Tracheal epithelial cell (primary cell): Measurements from ENCODE around the gene CGN. TPM values are rescaled to one million over a fixed set of nuclear protein-coding genes. Genes with fewer than 3 reads are reported as not detected.

ENCODE experiments used
- total RNA-seq: library from RNA; depleted of rRNA; stranded (reverse); fragments of >200 nt; gene quantifications from 2 replicates; pipeline ENCODE4 v1.2.1, GENCODE V29; 2014

CGN gene, protein sequence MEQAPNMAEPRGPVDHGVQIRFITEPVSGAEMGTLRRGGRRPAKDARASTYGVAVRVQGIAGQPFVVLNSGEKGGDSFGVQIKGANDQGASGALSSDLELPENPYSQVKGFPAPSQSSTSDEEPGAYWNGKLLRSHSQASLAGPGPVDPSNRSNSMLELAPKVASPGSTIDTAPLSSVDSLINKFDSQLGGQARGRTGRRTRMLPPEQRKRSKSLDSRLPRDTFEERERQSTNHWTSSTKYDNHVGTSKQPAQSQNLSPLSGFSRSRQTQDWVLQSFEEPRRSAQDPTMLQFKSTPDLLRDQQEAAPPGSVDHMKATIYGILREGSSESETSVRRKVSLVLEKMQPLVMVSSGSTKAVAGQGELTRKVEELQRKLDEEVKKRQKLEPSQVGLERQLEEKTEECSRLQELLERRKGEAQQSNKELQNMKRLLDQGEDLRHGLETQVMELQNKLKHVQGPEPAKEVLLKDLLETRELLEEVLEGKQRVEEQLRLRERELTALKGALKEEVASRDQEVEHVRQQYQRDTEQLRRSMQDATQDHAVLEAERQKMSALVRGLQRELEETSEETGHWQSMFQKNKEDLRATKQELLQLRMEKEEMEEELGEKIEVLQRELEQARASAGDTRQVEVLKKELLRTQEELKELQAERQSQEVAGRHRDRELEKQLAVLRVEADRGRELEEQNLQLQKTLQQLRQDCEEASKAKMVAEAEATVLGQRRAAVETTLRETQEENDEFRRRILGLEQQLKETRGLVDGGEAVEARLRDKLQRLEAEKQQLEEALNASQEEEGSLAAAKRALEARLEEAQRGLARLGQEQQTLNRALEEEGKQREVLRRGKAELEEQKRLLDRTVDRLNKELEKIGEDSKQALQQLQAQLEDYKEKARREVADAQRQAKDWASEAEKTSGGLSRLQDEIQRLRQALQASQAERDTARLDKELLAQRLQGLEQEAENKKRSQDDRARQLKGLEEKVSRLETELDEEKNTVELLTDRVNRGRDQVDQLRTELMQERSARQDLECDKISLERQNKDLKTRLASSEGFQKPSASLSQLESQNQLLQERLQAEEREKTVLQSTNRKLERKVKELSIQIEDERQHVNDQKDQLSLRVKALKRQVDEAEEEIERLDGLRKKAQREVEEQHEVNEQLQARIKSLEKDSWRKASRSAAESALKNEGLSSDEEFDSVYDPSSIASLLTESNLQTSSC
- total RNA-seq, result 3.4 and 4.6 TPM in 2 replicates

DNA sequence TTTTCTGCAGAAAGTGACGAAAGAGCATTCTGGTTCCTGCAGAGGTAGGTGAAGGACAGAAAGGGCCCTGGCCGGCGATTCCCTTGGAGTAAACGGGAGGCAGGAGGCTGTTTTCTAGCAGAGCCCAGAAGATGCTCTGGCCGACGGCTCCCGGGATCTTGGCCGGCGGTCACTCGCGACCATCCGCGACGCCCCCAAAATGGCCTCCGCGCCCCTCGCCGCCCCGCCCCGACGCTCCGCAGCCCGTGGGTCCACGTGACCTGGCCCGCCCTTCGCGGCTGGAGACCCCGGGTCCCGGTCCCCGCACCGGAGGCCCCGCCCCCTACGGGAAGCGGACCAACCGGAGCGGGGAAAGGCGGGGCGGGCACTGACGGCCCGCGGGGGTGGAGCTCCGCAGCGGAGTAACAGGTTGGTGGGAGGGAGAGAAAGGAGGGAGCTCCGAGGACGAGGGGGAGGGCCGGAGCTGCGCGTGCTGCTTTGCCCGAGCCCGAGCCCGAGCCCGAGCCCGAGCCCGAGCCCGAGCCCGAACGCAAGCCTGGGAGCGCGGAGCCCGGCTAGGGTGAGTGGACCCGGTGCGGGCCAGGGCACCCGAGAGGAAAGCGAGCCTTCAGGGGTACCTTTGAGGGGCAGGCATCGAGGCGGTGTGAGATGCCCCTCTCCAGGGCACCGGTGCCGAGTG lies at the start of gene CGN:
Gene CGN (plus strand): TSS at position 431 of the 679 bp plus-strand sequence. CDS start 7,133 bp downstream, outside the sequence.

DNA sequence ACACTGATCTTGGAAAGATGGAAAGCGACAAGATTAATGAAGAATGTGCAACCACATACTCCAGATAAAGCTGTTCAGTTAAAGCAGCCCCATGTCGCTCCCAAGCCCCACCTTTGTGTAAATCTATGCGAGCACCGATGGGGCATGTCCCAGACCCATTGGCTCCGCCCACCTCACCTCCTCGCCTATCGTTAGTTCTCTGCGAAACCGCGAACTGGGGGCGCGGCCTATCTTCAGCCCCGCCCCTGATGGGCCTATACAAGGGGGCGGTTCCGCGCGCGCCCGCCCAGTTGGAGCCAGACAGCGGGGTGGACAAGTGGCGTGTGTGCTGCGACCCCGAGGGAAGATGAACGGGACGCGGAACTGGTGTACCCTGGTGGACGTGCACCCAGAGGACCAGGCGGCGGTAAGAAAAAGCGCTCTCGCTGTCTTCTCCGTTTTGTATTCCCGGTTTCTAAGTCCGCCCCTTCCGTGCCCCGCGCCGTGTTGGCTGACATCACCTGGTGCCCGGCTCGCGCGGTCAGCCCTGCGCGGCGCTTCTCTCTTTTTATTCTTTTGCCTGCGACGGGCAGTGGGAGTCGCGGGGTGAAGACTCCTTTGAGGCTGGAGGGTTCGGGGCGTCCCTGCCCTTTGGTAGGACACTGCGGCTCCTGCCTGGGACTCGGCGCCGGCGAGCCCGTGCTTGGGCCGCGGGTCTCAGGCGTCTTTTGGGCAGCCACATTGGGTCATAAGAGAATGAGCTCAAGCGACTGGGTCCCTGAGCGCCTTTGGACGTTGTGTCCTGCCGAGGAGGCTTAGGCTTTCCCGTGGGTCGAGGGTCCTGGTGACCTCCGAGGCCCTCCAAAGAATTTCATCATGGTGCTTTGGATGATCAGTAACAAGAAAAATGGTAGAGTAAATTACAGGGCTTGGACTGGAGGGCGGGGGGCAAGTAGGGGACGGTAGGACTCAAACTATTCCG lies 29.1 kb downstream of the CGN start, which contains the start of gene TUFT1:
Gene TUFT1 (plus strand): TSS at position 289 of the 961 bp plus-strand sequence. CDS start 58 bp downstream, at position 347.

Other genes with a start within 250 kb of the CGN start
- 10.9 and 11.3 TPM in 2 replicates for gene ZNF687, start 229.1 kb upstream of the CGN start, total RNA-seq
- 22.0 and 28.0 TPM in 2 replicates for gene PI4KB, start 184.0 kb upstream of the CGN start, total RNA-seq
- gene RFX5, start 164.1 kb upstream of the CGN start, total RNA-seq, result 19.0 and 68.0 TPM in 2 replicates
- gene SELENBP1, start 138.7 kb upstream of the CGN start, total RNA-seq, result 3.6 and 8.5 TPM in 2 replicates
- 319 and 373 TPM in 2 replicates for gene PSMB4, start 111.8 kb upstream of the CGN start, total RNA-seq
- gene POGZ, start 51.9 kb upstream of the CGN start, total RNA-seq, result 6.8 and 11.3 TPM in 2 replicates
- 15.1 and 50.6 TPM in 2 replicates for gene TUFT1, start 28.9 kb downstream of the CGN start, total RNA-seq
- 18.8 and 19.0 TPM in 2 replicates for gene SNX27, start 100.7 kb downstream of the CGN start, total RNA-seq
- not detected in 2 replicates for gene CELF3, start 205.4 kb downstream of the CGN start, total RNA-seq
- not detected in 2 replicates for gene RIIAD1, start 210.1 kb downstream of the CGN start, total RNA-seq